Measurements from ENCODE around the gene MED27. TPM values are rescaled to one million over a fixed set of nuclear protein-coding genes. Genes with fewer than 3 reads are reported as not detected.

MED27 gene
- total and polyA plus RNA-seq, 2 of the 8 experiments (the other 6 are each of a cell fraction or from before 2014, with no cell fraction given) = 29.9 to 56.5 TPM

DNA sequence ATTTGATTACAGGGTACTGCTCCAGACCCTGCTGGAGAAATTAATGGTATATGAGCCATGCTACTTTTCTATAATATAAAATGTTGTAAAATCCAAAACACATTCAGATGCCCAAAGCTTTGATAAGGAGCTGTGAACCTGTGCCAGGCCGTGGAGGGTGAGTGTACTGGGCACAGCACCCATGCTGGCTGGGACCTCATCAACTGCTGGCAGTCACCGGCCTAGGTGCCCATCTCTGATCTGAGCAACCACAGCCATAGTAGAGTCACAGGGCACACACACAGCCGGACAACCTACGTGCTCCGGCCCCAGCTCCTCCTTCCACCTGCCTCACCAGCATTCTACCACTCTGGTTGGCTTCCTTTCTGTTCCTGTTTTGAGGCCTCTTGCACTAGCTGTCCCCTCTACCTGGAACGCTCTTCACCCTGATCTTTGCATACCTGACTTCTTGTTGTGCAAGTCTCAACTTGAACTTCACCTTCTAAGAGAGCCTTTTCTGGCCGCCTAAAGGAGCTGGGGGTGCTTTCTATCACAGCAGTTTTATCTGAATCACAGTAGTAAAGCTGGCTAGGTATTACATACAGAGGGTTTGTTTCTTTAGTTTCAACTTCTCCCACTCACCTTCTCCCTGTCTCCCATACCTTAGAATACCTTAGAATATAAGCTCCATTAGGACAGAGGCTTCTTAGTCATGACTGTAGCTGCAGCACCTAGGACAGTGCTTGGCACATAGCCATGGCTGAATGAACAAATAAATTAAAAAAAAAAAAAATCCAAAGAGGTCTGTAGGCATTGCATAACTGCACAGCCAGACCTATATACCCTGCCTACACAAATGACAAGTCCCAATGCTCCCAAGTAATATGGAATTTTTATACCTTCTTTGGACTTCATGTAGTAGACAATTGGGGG is 51.7 kb downstream of the MED27 start (continued):
- TF ChIP-seq CBX8 (IDR thresholded peaks at IDR 0.05; ENCODE audit: borderline replicate concordance, low read depth, low read length) = no peak
- TF ChIP-seq, protein P1, sequence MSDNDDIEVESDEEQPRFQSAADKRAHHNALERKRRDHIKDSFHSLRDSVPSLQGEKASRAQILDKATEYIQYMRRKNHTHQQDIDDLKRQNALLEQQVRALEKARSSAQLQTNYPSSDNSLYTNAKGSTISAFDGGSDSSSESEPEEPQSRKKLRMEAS (IDR thresholded peaks at IDR 0.05) = no peak
- no peak for TF ChIP-seq TAF7 (optimal IDR thresholded peaks at IDR 0.05; ENCODE audit: borderline replicate concordance, low read depth, low read length)
